HG03139 (cell line): ENCODE results near the gene ADAM10.
"Not testable (repeated sequence)": the region's sequence is repeated elsewhere in the genome, so short reads cannot be mapped to it uniquely, and the experiment has no call there.

ENCODE experiments used
- ATAC-seq: cut with Tn5 transposase; IDR thresholded peaks from one replicate; pipeline ENCODE4 v1.9.1; 2021; ENCODE audit not compliant: unreplicated experiment

ADAM10 gene

GRCh38 chr15:58611731-58612676 lies 137.5 kb downstream of the ADAM10 start:
- no peak for ATAC-seq

DNA sequence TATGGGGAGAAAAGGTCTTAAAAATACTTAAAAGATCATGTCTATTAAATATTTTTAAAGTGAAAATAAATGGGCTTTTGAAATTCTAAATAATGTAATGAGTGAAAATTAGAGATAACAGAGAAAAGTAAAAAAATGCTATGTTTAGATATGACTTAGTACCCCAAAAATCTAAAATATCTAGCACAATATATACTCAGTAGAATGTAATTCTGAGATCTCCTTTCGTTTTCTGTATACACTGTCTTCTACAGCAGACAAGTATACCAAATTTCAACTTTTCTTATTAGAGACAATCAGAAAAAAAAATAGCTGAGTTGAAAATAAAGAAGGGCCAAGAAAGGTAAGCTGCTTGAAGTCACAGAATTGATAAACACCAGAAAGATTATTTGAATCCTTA lies 140.8 kb downstream of the ADAM10 start:
- ATAC-seq, result no peak

DNA sequence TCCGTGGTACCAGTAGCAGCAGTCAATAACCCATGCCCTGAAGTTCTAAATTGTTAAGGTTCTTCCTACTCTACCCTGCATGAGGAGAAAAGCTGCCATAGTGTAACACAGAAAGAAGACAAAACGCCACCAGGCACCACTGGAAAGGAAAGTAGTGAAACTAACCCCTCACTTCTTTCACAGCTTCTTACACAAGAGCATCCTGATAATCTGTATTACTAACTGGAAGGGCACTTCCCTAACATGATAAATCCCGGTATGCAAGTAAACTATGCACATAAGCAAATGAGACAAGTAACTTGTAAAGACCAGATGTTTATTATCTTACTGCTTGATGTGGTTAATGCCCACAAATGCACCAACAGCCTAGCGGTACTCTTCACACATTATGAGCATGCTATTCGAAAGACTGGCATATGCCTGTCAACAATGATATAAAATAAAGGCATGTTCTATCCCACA lies 141.3 kb downstream of the ADAM10 start:
- no peak for ATAC-seq

DNA sequence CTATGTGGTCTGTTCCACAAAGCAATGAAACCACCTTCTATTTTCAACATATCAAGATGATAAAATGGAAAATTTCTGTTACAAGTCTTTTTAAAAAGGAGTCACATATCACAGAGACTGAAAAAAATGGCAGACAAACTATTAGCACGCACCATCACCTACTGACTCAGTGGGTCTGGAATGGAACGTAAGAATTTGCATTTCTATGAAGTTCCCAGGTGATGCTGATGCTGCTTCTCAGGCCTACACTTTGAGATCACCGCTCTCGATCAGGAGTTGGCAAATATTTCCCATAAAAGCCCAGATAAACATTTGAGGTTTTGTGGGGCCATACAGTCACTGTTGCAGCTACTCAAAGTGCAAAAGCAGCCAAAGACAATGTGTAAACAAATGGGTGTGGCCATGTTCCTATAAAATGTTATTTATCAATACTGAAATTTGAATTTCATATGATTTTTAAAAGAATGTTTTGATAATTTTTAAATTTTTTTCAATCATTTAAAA lies 142.9 kb downstream of the ADAM10 start:
- ATAC-seq, result no peak

DNA sequence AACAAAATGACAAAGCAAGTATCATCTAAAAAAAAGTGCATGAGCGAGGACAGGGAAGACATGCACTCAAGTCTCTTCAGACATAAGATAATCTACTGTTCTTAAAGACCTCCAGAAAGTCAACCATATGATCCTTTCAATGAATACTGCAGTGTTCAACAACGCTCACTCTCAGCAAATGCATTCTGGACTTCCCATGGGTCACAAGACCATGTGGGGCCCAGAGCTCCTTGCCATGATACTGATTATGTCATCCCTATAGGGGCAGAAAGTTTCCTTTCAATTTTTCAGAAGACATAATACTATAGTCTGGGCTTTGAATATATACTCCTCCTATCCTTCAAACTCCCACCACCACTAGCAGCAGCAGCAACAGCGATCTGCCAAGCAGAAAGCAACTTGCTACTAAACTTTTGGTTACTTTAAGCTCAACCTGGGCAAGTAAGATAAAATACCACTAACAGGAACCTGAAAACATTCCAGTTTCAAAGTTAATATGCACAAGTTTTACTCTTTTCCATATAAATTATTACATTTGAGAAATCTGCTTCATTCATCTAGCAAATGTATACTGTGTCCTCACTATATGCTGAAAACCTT lies 143.5 kb downstream of the ADAM10 start:
- ATAC-seq, result no peak

- no peak for ATAC-seq
These were observed 145.0 kb downstream of the ADAM10 start for GRCh38 chr15:58604455-58604923.

DNA sequence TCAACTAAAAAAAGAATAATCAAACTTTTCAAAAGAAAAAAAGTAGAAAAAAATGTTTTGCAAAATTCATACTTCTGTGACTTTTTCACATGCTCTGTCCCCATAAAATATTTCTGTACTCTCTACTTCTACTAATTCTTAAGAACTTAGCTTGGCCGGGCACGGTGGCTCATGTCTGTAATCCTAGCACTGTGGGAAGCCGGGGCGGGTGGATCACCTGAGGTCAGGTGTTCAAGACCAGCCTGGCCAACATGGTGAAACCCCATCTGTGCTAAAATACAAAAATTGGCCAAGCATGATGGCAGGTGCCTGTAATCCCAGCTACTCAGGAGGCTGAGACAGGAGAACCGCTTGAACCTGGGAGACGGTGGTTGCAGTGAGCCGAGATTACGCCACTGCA lies 145.6 kb downstream of the ADAM10 start:
- ATAC-seq, result not testable (repeated sequence)

- no peak for ATAC-seq
These were observed 146.7 kb downstream of the ADAM10 start for GRCh38 chr15:58602823-58603222.

DNA sequence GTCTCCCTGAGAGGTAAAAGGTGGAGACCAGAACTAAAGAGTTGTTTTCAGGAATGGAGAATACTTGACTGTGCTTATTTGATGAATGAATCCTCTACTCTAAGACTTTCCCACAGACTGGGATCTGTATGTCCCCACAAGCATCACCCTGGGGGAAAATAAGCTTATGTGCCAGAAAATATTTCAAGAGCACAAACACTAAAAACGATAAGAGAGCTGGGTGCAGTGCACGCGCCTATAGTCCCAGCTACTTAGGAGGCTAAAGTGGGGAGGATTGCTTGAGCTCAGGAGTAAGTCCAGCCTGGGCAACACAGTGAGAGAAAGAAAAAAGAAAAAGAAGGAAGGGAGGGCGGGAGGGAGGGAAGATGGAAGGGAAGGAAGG lies 150.7 kb downstream of the ADAM10 start:
- no peak for ATAC-seq

GRCh38 chr15:58597943-58598828 lies 151.3 kb downstream of the ADAM10 start:
- ATAC-seq, result no peak

GRCh38 chr15:58595516-58596263 lies 153.8 kb downstream of the ADAM10 start:
- no peak for ATAC-seq

DNA sequence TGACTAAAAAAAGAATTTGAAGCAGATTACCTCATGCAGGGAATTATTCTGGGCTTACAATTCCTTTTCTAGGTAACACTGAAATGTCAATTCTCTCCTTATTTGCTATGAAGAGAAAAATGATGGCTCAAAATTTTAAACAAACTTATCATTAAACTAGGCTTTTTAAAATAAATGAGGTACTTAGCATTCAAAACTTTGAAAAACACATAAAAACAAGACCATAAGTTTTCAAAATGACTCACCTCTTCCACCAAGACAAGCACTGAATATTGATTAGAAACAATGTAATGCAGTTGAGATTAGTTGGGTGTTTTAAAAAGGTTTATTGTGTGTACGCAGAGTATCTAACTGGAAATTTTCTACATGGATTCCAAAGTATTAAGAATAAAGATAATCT lies 154.6 kb downstream of the ADAM10 start:
- no peak for ATAC-seq

- no peak for ATAC-seq
These were observed 155.6 kb downstream of the ADAM10 start for GRCh38 chr15:58593870-58594269.

DNA sequence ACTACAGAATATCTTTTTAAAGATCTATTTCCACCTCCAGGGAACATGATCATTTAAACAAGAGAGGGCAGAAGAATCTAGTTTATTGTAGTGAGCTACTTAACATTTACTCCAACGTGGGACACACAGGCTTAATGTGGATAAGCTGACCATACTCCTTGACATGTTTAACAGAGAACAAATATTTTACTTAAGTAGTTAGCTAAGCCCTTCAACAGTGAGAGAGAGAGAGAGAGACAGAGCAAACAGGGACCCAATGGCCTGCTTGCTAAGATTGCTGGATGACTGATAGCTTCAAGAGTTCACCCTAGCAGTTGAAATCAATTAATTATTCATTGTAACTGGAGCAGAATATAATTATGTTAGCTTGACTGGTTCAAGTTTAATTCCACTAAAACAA lies 158.6 kb downstream of the ADAM10 start:
- no peak for ATAC-seq

GRCh38 chr15:58590236-58590635 lies 159.3 kb downstream of the ADAM10 start:
- no peak for ATAC-seq

- no peak for ATAC-seq
These were observed 160.5 kb downstream of the ADAM10 start for GRCh38 chr15:58589047-58589446.

GRCh38 chr15:58588096-58588495 lies 161.4 kb downstream of the ADAM10 start:
- ATAC-seq, result no peak

- no peak for ATAC-seq
These were observed 162.0 kb downstream of the ADAM10 start for GRCh38 chr15:58587486-58587885.

DNA sequence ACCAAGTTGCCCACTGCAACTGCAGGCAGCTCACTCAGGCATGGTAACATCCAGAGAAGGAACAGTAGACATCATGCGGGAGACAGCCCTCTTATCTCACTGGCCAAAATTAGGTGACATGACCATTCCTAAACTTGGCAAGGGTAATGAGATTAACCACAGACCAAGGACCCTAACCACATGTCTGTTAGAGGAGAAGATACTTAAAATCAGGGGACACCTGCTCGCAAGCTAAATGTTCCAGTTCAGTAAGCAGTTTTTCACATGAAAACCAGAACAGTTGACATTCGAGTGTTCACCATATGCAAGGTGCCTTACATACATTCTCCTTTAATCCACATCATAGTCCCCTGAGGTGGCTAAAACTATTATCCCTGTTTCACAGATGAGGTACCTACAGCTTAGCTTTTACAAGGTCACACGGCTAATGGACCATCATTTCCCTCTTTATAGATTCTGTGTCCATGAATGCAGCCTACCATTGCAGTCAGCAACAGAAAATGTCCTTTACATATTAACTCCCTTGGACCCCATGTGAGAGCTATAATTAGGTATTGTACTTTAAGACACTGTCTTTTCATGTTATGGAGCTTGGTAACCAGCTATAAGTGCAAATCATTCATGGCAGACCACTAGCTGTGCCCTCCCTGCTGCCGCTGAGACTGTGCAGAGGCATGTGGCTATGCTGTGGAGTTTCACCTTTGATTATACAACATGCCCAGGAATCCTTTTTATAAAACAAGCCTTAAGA lies 163.6 kb downstream of the ADAM10 start:
- no peak for ATAC-seq
